Stimulated activated naive CD4-positive, alpha-beta T cell treated with Interleukin-2 at 50 U/mL for 16 hours (primary cell): Measurements from ENCODE around the gene TACC2.

Experiments
- DNase-seq: peaks from one replicate; lab custom pipeline; 2025; lab: John Stamatoyannopoulos, UW

TACC2 gene

DNA sequence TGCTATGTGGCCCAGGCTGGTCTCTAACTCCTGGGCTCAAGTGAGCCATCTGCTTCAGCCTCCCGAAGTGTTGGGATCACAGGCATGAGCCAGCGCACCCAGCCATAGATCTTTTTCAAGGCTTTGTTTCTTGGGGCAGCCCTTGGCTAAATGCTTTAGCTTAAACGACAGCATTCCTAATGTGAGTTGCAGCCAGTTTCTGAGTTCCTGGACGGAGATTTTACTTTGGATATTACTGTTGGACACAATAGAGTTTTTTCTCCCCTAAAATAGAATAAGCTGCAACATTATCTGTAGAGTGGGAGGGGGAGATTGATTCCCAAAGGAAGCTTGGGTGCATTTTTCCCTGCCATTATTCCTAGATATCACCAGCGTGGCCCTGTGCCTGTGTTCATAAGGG, 179.1 kb downstream of the TACC2 start:
- DNase-seq = no peak

DNA sequence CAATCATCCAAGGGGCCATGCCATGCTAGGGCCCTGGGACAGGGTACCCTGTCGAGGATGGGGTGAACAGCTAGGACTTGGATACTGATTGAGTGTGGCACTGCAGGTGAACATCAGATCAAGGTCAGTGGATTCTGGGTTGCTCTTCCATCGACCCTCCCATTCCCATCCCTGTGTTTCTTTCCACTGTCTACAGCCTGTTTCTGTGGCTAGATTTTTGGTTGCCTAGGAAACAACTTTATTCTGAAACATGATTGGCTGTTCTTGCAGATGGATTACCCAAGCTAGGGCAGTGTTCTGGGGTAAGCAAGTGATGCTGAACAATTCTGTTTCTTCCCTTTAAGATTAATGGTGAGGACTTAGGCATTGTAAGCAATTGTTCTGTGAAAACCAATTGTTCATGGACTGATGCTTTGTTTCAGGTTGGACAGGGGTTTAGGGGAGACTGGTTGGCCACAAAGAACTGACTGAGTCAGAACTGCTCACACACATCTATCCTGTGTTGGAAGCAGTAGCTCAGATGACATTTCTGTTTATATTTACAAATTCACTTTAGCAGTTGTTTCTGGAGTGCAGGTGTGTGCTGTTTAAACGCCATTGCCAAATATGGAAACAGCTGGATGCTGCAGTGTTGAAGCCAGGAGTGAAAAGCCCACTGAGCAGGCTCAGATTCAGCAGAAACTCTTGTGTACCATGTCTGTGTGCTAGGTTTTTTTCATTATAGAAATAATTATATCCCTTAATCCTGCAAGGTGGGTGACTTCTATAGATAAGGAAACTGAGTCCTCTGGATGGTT, 179.8 kb downstream of the TACC2 start:
- no peak for DNase-seq

DNA sequence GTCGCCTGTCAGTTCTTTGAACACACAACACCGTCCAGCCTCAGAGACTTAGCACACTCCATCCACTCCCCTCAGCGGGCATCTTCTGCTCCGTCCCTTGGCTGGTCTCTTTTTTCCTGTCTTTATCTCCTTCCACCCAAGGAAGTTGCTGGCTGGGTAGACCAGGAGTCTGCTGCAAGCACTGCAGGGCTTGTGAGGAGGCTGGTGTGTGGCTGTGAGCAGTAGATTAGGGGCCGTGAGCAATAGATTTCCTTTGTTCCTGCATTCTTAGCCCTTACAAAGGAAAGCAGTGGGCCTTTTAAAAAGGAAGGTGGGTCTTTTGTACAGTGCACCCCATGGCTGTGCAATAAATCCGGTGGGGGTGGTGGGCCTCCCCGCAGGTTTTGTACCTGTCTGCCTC, 181.8 kb downstream of the TACC2 start:
- no peak for DNase-seq

DNA sequence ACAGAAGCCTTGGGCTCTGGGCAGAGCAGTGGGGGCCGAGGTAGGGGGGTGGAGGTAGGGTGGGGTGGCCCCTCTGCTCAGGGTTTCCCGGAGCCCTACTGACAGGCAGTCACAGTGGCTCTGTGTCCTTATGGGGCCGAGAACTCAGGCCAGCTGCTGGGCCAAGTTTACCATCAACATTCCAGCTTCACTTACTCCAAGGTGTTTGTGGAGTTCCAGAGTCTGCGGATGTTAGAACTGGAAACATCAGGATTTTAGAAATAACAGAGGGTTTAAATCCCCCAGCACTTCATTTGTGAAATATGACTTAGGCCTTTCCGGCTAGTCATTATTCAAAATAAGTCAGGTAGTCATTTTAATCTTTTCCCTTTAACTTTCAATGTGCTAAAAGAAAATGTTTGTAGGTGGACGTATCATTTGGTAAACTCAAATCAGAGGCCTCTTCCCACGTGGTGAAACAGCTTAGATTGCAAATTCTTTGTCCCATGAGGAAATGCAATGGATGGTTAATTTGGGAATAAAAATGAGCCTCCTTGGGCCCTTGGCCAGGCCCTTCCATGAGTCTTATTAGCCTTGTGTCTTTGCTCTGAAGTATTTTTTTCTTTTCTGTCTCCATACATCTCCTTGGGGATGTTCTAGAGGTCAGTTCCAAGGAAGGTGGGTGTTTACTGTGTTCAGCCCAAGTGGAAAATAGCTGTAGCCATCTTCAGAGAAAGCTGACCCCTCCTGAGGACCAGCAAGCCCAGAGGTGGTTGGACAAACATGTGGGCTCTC, 182.5 kb downstream of the TACC2 start:
- no peak for DNase-seq

DNA sequence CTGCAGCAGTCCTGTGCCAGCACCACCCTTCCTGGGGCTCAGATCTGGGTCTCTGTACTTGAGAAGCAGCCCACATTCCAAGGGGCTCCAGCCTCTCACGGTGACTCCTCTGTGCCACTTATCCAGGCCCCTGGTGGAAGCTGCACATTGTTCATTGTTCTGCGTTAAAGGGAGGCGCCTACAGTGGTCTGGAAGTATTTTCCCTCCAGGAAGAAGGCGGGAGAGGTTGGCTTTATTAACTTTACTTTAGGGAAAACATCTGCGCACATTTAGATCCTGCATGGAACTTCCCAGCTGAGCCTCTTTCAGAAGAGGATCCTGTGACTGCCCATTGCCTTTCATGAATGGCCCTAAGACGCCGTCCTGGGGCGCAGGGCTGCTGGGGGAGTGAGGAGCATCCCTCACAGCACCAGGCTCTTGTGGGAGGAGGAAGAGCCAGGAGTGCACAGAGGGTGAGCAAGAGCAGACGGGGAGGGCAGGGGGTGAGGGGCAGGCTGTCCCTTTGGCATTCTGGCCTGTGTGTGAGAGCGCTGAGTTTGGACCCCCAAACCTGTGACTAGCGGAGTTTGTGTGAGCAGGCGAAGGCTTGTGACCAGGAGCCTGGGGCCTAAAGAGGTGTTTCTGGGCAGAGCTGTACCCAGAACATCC, 183.5 kb downstream of the TACC2 start:
- DNase-seq = no peak

DNA sequence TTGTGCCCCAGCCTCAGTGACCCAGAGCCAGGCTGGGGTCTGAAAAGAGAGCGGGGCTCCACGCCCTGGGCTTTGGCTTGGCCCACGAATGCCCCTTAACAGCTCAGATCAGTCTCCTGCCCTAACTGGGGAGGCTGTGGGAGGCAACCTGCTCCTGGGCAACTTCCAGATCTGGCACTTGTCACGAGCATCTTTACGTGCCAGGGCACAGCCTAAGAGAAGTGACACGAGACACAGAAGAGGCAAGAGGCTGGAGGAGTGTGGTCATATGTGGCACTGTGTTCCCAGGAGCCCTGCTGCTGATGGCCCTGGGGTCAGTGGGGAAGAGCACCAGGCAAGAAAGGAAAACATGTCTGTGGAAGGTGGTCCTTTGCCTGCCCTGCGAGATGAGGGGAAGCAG, 184.4 kb downstream of the TACC2 start:
- DNase-seq = no peak

DNA sequence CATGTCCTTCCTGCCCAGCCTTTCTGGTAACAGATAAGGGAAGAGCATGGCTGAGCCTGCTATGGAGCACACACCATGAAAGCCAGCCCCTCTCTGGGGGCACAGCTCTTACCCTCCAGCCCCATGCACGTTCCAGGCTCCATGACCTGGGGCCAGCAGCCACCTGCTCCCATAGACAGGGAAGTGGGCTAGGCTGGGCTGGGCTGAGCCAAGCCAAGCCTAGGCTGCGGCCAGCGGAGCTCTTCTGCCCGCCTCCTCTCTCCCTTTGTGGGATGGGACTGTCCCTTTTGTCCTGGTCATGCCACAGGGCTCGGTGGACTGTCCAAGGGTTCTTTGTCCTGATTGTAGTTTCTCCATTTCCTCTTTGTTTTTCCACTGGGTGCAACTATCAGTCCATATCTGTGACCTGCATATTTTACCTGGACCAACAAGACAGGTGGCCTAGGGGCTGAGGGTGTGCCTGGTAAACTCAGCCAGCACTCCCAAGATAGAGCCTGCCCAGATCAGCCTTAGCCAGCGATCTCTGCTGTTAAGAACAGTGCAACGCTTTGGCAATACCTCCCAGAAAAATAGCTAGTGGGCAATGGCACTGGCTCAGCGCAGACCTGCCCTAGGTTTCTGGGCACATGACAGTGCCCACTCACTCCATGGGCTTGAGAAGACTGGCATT, 184.9 kb downstream of the TACC2 start:
- no peak for DNase-seq

DNA sequence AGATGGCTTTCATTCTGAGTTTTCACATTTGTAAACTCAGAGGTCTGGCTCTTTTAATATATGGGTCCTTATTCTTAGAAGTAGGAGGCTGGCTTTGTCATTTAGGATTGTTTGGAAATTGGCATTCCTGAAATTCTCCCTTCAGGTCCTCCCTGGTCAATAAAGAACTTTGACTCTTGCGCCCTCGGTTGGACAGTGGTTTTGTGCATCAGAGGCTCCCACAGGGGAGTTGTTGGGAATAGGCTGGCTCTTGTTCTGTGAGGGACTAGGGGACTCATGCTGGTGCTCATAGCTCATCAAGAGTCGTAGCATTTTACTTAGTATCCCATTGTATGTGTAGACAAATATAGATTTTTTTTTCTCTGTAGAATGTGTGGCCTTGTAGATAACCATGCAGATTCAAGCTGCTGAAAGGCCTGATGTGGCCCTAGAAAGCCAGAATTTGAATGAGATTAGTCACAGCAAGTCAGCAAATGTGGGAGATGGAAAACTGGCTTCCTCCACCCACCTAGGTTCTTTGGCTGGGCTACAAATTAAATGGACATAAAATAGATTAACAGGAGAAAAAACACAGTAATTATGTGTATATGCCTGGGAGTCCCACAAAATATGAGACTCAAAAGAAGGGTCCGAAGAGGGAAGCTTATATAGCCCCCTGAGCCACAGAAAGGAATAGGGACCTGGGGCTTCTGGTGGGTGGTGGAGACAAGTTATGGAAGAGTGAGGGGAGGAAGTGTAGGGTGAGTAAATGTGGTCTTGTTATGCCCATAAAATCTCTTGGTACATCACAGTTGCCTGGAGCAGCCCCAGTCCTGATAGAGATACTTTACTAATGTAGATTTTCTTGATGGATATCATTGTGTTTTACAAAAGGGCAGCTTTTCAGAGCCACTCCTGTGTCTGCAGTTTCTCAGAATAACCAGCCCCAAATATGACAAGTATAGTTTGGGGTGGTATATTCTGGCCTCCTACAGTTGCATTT, 187.6 kb downstream of the TACC2 start:
- no peak for DNase-seq

DNA sequence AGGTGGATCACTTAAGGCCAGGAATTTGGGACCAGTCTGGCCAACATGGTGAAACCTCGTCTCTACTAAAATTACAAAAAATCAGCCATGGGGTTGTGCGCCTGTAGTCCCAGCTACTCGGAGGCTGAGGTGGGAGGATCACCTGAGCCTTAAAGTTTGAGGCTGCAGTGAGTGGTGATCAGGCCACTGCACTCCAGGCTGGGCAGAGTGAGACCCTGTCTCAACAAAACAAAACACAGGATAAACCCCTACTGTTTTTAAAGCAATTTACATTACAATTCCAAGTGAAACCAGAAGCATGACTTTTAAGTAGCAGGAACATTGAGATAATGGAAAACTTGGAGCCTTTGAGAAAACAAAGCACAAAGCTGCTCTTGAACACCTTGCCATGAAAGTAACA, 189.7 kb downstream of the TACC2 start:
- no peak for DNase-seq

DNA sequence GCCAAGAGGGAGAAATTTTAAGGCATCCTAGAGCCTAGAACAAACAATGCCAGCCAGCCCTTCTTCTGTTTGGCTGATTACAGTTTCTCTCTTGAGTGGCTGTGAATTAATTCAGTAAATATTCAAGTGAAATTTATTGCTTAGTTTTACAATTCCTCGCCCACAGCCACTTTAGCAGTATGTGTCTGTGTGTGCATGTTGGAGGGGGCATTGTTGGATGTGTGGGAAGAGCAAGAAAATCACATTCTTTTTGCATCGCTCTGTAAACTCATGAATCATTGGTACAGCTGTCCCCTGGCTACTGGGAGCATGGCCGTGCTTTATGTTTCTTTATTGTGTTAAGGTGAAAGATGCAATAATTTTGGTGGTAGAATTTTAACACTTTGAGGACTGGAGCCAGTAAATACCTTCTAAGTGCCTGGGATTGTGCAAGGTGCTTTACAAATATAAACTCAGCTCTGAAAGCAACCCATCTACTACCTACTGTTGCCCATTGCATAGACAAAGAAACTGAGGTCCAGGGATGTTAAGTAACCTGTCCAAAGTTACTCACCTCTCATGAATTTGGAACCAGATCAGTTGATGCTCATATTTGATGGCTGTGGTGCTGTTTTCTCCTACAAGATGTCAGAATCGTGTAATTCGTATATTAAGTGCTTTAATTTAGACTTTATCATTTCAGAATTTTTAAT, 192.2 kb downstream of the TACC2 start:
- DNase-seq = no peak

DNA sequence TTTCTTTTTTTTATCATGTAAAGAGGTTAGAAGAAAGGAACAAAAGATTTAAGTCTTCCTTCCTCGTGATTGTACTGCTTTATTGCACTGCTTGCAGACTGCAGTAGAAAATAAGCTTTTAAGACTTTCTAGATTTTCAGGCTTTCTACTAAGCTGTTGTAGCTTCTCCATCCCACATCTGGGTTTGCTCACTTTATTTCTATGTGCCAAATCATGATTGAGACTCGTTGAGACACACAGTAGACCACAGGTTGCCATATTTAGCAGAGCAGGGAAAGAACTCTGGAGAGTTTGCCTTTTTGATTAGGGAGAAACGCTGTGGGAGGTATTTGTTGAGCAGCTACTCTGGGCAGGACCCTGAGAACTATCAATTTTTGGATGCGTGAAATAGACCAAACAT, 192.9 kb downstream of the TACC2 start:
- no peak for DNase-seq

DNA sequence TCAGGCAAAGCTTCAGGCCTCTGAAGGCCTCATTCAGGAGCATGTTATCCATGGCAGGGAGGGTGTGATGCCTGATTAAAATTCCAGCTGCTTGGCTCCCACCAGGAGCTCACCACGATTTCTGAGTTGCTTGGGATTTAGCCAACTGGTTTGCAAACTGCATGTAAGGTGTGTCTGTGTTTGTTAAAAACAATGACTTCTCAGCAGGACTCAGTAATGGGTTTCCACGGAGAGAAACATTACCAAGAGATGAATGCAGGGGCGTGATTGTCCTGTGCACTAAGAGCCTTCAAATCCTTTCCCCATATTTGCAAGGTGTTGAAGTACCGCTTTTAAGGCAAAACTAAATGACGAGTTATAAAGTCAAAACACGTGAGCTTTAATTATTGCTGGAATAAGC, 193.3 kb downstream of the TACC2 start:
- no peak for DNase-seq

DNA sequence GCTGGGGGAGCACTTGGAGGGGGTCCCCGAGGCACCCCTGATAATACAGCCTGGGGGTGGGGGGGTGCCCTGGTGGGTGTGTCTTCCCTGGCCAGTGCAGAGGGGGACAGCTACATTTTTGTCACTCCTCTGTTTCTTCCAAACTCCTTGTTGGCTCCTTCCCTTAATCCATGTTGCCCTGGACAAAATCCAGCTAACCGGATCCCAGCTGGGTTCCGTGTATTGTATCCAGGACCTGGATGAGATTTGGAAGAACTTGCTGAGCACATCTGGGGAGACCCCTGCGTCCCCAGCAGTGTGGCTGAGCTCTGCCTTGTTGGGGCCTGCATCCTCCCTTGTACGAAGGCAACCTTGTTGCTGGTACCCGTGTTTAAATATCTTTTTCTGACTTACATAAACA, 195.3 kb downstream of the TACC2 start:
- no peak for DNase-seq

DNA sequence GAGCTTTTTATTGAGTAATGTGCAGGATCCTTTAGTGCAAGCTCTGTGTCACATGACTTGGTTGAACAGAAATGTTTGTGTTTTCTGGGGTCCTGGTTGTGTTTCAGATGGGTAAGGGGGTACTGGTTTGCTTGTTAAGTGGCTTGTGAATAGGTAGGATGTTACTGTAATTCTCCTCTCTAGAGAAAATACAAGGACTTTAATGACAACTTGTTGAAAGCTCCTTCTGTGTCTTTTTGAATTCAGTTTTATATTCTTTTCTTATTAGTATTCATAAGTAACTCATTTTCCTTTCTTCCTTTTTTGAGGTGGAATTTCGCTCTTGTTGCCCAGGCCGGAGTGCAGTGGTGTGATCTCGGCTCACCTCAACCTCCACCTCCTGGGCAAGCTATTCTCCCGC, 196.7 kb downstream of the TACC2 start:
- no peak for DNase-seq

DNA sequence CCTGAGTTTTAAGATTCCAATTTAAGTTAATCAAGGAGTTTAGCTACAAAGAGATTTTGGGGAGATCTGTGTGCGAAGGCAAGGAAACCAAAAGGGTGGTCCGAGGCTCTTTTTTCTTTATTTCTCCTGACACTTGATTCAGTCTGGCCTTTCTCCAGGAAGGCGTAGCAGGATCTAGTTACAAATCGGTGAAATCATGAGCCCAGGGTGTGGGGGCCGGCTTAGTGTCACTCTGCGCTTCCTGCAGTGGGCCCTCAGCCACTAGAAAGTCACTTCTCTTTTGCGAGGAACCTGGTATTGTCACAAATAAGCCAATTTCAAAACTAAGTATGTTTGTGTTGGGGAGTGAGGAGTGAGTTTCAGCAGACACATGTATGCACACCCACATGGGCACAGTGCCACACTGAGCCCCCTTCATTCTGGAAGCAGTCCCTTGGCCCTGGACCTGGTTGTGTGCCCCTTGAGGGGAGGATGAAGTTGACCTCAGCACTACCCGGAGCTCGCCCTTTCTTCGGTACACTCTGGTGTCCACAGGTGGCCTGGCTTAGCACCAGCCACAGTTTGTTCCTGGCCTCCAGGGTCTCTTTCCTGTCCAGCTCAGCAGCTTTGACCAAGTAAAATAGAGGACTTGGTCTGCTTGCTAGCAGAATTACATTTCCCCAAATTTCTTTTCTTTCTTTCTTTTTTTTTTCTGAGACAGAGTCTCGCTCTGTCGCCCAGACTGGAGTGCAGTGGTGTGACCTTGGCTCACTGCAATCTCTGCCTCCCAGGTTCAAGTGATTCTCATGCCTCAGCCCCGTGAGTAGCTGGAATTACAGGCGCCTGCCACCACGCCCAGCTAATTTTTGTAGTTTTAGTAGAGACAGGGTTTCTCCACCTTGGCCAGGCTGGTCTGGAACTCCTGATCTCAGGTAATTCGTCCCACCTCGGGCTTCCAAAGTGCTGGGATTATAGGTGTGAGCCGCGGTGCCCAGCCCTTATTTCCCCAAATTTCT, 198.2 kb downstream of the TACC2 start:
- DNase-seq = no peak

DNA sequence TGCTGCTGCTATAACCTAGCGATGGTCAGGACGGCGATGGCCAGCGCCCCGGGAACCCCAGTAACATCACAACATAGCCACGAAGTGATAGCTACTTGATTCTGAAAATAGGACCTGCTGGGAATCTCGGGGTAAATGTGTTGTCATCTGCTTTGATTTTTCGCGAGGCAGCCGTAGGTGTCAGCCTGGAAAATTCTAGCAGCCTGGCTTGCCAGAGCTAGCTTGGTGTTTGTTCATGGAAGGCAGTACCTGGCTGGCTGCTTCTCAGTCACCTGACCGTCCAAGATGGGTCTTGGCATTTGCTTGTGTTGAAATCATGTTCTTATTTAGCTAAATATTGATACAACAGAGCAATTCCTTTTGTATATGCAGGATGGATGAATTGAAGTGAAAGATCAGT, 199.7 kb downstream of the TACC2 start:
- DNase-seq = no peak

DNA sequence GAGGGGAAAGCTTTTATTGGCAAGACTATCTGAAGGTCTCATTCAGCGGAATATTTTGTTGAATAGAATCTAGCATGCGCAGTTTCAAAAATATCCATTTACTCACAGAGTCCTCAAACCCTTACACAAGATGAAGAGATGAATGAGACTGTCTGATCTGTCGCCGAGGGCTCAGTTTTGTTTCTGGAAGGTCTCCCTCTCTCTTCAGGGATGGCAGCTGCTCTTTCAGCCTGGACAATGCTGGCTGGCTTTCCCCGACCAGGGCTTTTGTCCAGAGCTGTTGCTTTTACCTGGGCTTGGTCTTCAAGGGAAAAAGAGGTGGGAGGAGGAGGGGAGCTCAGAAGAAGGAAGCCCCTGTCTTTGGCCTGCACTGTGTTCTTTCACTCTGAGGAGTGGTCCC, 200.2 kb downstream of the TACC2 start:
- no peak for DNase-seq

DNA sequence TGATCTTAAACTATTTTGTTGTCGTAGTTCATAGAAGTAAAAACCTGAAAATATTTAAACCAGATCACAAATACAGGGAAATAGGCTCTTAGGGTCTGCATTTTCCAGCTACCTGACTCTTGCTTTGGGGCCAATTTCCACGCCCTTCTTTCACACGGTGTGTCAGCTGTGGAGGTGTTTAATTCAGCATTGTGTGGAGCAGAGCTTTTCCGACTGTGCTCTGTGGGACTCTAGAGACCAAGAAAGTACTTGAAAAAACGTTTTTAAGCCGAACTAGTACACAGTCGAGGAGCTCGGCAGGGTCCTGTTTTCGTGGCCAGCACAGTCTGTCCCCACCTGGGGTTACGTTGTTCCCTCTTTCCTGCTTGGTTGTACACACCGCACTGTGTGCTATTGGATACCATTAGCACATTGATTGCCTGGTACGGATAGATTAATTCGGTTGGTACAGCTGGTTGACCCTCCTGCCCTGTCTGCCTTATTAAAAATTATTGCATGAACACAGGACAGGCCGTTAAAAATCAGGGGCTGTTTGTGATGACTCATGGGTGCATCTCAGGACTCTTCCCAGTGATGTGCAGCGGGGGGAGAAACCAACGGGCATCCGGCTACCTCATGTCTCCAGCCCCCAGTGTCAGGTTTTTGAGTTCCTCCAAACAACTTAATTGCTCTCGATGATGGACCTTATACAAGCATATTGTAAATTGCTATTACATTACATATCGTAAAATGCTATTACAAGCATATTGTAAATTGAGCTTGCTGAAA, 201.4 kb downstream of the TACC2 start:
- DNase-seq = no peak
